DMS153 (cell line): ENCODE data around the gene PIK3R4.

ENCODE experiments used
- DNase-seq: peaks from one replicate; lab custom pipeline; 2025; lab: John Stamatoyannopoulos, UW

The PIK3R4 gene

DNA sequence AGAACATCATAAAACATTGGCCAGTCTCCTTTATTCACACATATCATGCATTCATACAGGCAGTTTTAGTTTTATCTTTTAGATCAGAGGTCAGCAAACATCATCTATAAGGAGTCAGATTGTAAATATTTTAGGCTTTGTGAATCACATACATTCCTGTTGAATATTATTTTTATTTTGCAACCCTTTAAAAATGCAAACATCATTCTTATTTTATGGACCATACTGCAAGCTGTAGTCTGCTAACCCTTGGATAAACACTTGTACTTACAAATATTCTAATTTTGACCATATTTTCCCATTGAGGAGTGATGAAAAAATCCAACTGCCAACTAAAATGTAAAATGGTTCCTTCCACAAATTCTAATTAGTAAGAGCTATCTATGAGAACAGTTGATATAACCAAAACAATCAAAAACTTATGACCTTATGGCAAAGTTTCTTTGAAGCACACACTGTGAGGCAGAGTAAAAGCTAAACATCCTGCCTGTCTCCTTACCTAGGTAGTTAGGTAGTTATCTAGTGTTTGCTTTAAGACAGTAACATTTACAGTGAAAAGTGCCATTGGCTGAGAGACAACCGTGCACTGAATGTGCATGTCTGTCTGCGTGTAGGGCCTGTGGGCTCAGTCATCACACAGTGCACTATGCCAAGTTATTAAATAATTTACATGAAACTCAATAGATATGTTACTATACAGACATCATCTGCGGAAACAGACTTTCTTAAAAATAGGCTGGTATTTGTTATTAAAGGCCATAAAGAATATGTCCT, 57.7 kb downstream of the PIK3R4 start:
- no peak for DNase-seq

DNA sequence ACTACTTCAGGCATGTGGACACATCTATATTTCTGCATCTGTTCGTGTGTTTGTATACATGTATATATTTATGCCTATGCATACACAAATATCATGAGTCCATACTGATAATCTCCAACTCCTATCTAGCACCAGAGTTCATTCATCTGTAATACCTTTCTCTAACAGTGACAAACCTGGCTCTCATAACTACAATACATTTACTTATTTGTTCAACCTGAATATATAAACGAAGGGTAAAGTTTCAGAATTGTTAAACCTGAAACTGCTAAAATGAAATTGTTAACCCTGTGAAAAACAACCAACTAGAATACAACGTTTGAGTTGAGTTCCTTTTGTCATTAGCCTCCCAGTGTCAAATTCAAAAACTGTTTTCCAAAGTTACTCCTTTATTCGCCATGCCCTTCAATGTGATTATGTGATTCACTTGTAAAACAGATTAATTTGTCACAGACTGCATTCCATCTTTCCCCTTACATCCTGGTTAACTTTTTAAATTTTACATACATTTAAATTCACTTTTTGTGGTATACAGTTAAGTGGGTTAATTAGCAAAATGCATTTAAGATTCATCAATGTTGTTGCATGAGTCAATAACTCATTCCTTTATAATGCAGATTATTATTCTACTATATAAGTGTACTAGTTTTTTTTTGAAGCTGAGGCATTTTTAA, 58.5 kb downstream of the PIK3R4 start:
- DNase-seq, result no peak

DNA sequence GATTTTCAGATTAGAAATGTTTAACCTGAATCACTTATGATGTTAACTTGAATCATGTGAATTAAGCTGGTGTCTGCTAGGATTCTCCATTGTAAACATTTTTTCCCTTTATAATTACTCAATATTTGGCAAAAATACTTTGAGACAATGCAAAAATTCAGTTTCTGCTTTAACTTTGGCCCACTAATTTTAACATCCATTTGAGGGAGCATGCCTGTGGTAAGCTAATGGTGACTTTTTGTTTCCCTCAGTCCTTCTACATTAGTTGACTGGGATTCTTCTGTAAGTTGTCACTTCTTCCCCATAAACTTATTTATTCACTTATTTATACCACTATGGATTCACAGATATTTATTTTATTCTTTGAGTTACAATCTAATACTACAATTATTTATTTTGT, 59.3 kb downstream of the PIK3R4 start:
- DNase-seq, result no peak

DNA sequence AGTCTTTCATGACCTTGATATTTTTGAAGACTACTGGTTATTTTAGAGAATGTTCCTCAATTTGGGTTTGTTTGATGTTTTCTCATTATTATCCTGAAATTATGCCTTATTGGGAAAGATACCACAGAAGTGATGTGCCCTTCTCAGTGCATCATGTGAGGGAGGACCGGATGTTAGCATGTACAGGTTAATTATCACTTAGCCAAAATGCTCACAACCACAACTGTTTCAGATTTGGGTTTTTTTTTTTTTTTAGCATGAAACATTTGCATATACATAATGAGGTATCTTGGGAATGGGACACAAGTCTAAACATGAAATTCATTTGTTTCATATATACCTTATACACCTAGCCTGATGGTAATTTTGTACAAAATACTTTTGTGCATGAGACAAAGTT, 59.8 kb downstream of the PIK3R4 start:
- no peak for DNase-seq

DNA sequence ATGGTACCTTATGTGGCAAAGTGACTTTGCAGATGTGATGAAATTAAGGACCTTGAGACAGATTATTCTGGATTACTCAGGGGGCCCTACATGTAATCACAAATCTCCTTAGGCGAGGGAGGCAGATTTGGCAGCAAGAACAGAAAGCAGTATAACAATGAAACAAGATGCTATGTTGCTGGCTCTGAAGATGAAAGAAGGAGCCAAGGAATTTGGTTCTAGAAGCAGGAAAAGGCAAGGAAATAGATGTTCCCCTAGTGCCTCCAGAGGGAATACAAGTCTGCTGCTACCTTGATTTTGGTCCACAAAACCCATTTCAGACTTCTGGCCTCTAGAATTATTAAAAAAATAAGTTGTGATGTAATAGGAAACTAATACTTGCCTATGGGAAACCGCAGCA, 64.5 kb downstream of the PIK3R4 start:
- DNase-seq, result no peak

DNA sequence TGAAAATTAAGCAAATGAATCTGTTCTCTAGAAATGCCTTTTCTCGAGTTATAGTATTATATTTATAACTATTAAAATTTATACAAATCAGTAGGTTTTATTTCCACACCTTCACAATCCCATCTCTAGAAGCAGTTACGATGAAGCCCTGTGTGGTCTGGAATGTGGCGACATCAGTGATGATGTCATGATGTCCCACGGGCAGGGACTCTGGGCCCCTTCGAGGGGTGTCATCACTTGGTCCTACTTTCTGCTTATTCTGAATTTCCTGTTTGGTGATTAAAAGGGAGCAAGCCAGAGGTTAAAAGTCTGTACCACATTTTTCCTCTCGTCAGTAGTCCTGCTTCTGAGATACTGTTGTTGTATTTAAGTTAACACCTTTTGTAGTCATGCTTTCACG, 67.4 kb downstream of the PIK3R4 start:
- DNase-seq, result no peak

DNA sequence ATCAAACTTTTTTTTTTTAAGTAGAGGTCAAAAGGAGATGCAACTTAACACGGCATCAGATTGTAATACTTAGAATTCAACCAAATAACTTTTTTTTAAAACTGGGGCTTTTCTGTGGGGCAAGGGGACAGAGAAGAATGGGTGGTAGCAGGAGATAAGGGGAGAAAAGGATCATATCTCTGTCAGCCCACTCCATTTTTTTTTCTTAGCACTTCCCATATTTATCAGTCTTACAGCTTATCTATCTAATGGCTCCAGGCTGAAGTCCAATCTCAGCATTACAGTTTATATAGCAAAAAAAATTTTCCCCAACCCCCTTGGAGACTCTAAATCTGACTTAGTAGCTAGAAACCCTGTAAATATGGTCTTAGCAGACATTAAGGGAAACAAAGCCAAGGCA, 69.3 kb downstream of the PIK3R4 start:
- no peak for DNase-seq

DNA sequence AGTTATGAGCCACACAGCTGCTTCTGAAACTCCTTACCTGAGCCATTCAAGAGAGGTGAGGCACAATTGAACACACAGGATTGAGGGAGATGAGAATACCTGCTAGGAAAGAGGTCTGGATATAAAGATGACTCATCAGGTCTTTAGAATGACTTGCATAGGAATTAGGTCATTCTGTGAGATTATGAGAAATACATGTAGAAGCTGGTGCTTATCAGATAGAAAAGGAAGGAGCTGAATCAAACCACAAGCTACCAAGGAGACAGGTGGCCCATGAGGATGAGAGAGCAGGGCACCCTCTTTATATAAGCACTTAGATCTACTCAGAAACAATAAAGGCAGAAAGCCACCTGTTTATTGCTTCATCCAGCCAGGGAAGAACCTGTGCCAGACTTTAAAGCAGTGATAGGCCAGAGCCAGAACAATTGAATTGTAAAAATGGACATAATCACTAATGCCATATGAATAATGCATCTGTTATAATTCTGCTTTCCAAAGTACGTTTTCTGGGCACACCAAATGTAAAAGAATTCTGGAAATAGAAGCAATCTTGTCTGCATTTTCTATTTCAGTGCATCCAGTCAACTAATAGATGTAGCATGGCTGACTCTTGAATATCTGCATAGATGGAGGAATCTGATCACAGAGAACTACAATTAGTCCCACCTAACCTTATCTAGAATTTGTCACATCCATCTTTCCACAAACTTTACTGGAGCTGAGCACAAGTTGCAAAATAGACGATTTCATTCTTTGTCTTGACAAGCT, 74.9 kb downstream of the PIK3R4 start:
- DNase-seq, result no peak

DNA sequence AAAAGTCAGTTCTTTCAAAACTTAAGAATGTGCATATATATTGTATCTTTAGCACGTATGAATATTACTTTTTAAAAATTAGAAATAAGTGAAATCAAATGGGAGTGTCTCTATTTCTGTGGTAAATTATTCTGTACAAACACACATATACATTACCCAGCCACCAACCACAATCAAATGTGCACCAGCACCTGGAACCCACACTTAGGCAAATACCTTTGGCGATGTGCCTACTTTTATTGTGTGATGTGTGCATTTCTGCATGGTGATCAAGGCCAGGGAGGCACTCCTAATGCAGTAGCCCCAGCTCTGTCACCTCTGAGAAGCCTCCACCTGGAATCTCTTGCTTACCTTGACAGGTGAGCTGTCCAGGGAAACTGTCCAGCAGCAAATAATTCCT, 76.9 kb downstream of the PIK3R4 start:
- DNase-seq, result no peak

DNA sequence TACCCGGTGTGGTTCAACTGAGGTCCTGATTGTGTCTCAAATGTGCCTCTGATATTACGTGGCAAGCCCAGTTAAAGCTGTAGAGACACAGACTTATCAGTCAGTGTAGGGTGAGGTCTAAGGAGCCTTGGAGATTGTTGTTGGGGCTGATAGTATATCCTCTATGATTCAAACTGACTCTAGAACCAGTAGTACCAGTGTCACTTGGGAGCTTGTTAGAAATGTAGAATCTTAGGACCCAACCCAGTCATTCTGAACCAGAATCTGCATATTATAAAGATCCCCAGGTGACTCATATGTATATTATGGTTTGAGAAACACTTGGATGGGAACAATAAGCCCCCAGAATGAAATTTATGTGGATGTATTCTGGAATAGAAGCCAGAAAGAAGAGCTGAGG, 83.5 kb downstream of the PIK3R4 start:
- DNase-seq, result no peak

DNA sequence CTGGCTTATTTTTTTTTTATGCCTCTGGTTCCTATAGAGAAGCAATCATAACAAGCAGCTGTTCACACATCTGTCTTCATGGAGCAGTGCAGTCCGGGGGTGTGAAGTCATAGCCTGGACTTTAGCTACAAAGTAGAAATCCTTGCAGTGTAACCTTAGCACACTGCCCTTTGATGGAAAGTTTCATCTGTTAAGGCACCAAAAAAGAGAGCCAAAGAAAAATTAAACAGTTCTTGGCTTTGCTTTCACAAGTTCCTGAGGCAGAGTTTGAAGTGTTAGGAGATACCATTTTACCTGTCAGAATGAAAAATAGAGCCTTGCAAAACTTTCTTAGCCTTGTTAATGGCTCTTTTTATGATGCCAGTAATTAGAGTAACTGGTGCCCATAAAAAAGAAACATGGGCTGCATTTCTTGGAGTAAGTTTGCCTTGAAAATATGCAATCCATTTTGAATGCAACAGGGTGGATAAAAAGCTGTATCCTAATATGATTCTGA, 84.1 kb downstream of the PIK3R4 start:
- DNase-seq, result no peak

DNA sequence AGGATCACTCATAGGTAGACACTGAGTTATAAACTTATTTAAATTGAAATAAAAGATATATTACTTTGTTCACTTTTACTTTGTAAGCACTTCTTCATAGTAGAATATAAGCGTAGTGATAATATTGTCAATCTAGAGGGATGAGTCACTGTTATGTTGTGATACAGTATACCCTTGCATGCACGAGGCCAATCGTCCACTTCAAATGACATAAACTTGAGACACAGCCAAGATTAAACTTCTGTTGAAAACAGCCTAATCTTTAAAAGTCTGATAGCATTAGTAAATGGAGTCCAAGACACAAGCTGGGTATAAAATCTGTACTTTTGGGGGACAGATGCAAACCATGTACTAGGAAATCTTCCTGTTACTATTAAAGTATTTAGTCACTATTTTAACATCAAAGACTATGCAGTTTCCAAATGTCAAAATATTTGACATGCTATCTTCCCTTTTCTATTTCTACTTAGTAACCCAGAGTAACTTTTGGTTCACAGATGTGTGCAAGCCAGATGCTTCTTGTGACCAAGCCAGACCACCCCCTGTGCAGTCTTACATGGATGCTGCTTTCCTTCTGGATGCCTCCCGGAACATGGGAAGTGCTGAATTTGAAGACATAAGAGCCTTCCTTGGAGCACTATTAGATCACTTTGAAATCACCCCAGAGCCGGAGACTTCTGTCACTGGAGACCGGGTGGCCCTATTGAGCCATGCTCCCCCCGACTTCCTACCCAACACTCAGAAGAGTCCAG, 85.3 kb downstream of the PIK3R4 start:
- DNase-seq, result no peak

DNA sequence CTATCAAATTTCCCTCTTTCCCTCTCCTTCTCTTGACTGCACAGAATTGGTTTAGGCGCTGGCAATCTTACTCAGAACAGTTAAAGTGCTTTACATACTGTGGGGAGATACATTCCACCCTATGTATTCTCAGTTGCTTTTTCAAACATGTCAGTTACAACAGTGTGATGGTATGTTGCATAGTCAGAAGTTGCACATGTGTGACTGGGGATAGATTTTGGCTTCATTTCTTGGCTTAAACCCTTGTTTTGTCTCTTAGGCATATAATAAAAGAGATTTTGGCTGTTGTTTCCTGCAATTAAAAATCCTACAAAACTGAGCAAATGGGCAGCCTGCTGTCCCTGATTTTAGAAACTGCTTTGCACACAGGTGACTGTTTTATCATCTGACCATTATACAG, 86.7 kb downstream of the PIK3R4 start:
- DNase-seq, result no peak

DNA sequence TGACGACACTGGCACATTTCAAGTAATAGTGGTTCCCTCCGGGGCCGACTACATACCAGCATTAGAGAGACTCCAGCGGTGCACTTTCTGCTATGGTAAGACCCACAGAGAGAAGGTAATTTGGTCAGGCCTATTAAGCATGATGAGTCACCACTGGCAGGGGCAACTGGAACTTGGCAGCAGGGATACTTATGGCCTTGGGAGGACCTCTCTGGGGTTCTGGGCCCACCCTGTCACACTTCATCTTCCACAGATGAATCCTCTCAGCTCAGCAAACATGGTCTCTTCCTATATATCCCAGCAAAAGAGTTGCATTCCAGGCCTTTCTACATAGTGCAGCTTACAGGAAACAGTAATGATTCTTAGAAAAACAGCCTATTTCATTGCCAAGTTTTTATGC, 88.0 kb downstream of the PIK3R4 start:
- no peak for DNase-seq

DNA sequence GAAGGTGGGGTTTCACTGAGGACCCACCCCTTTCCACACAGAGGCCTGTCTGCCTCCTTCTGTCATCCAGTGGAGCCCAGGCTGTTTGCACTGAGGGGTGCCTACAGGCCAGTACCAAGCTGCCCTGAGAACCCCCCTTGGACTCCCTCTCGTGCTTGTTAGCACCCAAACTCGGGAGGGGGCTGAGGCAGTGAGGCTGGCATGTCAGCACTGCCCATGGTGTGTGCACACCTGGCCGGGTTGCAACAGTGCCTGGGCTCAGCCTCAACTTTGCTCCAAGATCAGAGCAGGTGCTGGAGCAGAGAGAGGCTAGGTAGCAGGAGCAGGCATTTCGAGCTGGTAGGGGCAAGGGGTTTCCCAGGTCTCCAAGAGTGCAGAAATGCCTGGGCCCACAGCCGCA, 90.0 kb downstream of the PIK3R4 start:
- DNase-seq, result no peak

DNA sequence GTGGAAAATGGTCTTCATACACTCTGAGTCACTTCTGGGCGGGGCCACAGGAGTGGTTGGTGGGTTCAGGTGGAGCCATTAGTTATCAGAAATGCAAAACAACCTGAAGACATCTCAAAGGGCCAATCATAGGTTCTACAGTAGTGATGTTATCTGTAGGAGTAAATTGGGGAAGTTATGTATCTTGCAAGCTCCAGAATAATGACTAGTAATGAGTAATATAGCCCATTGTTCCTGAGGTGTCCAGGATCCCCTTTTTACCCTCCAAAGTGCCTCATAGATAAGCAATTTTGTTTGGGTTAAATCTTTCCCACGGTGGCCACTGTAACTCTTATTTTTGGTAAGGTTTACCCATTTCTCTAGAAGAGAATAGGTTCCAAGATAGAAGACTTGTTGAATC, 91.7 kb downstream of the PIK3R4 start:
- no peak for DNase-seq

DNA sequence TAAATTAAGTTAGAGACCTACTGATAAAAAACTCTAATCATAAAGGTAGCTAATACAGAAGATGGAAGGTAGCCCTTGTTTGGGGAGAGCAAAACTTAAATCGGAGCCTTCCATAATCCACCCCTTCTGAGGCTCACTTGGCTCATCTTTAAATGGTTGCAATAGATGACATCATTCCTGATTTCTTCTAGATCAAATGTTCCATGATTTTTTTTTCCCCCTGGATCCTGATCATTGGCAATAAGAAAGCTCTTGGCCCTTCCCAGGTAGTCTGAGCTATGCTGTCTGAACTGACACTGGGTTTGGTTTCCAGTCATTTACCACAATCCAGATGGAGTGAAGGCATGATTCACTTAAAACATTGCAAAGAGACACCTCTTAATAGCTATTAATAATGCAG, 92.5 kb downstream of the PIK3R4 start:
- DNase-seq, result no peak

DNA sequence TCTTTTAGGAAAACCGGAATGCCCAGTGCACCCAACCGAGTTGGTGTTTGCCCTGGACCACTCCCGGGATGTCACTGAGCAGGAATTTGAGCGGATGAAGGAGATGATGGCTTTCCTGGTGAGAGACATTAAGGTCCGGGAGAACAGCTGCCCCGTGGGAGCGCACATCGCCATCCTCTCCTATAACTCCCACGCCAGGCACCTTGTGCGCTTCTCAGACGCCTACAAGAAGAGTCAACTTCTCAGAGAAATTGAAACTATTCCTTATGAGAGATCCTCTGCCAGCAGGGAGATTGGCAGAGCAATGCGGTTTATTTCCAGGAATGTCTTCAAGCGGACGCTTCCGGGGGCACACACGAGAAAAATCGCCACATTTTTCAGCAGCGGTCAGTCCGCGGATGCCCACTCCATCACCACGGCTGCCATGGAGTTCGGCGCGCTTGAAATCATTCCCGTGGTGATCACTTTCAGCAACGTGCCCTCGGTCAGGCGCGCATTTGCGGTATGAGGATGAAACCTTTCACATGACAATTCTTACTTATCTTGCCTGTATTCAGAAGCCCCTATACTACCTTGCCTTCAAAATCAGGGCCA, 97.5 kb downstream of the PIK3R4 start:
- no peak for DNase-seq

DNA sequence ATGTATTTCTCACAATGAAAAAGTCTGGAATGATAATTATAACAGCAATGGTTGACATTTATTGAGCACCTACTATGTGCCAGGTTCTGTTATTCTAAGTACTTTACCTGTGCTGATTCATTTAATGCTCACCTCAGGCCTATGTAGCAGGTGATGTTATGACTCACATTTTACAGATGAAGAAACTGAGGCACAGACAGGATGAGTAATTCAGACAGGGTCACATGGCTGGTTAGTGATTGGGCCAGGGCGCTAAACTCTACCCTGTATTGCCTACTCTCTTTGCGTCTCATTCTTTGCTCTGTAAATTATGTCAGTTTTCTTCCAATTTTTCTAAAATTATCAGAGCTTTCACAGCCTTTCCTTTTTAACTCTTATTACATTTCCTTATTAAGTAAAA, 98.3 kb downstream of the PIK3R4 start:
- no peak for DNase-seq

DNA sequence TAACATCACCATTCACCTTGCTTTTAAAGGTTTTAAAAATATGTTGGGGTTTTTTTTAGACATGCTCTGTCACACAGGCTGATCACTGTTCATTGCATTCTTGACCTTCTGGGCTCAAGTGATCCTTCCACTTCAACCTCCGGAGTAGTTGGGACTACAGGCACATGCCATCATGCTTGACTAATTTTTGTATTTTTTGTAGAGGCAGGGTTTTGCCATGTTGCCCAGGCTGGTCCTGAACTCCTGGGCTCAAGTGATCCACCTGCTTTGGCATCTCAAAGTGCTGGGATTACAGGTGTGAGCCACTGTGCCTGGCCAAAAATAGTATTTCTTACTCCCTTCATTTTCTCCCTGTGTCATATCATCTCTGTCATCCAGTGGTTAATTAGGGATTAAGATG, 101.4 kb downstream of the PIK3R4 start:
- DNase-seq, result no peak

DNA sequence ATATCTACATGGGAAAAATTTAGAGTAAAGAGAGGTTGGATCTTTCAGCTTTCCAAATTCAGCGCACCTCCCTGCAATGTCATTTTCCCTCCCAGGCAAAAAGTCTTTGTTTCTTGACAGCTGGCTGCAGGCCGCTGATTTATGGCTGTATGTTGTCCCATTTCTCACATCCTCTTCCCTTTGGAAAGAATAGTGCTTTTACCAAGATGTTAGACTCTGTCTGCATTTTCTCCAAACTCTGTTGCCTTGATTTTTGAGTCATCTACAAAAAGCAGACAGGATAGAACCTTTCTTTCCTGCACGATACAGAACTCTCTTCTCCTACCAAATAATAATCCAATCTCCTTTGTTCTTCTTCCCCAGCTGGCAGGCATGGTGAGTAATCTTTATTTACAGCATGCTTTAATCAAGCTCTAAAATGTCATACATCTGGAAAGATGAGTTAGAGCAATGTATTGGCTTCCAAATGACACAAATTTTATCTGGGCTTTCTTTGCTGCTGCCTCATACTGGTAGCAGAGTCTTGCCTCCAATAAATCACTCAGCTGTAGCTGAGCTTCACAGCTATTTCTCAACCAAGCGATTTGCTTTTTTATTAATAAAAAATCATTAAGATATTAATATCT, 101.9 kb downstream of the PIK3R4 start:
- no peak for DNase-seq
